ENCODE data around the gene TACC2.

TACC2 gene

DNA sequence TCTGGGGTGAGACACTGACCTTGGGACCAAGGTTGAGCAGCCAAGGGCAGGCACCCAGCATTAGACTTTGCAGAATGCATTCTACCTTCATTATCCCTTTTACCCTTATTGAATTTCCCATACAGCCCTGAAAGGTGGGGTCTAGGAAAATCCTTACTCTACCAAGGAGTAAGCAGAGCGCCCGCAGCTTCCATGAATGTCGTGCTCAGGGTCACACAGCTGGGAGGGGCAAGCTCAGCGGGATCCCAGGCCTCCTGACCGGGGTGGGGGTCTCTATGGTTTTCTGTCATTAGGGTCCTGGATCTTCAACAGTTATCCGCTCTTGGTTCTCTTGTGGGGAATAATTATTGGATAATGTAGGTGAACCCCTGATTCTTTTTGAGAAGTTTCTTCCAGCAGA lies 251.4 kb downstream of the TACC2 start:
- no peak for TF ChIP-seq ZNF274 (IDR thresholded peaks at IDR 0.05; ENCODE audit: low read depth, low read length)
- H3K4me3 ChIP-seq (ENCODE audit: low read length) = no peak overlapping the region

DNA sequence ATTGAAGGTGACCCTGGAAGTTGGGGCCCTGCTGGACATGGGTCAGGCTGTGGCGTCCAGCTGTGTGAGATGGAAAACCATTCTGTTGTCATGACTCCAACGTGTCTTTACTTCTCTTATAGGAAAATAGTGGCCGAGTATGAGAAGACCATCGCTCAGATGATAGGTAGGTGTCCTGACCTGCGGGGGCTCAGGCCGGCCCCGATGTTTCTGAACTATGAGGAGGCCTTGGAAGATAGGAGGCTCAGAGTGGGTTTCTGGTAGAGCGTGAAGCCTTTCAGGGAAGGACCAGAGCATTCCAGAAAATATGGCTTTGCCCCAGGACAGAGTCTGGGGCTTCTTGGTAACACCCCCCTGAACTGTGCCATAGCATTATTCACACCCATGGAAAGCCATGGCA lies 252.9 kb downstream of the TACC2 start:
- H3K4me3 ChIP-seq (ENCODE audit: low read length) = no peak overlapping the region
- no peak for TF ChIP-seq ZNF274 (IDR thresholded peaks at IDR 0.05; ENCODE audit: low read depth, low read length)

DNA sequence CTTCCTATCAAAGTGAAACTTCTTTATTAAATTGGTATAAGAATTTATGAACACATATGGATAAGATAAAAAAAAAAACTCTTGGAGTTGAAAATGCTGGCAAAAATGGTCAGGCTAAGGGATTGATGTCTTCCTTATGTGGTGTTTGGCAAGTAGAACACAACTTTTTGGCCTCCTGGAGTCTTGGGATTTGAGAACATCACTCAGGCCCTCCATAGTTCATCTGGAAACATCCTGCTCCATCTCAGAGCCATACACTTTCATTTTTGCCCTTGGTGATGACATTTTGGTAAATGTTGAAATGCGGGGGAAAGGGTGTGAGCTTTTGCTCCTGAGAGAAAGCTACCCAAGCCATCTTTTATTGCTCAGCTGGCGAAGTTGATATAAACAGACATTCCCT lies 254.6 kb downstream of the TACC2 start:
- H3K4me3 ChIP-seq (ENCODE audit: low read length) = no peak overlapping the region
- no peak for TF ChIP-seq ZNF274 (IDR thresholded peaks at IDR 0.05; ENCODE audit: low read depth, low read length)

DNA sequence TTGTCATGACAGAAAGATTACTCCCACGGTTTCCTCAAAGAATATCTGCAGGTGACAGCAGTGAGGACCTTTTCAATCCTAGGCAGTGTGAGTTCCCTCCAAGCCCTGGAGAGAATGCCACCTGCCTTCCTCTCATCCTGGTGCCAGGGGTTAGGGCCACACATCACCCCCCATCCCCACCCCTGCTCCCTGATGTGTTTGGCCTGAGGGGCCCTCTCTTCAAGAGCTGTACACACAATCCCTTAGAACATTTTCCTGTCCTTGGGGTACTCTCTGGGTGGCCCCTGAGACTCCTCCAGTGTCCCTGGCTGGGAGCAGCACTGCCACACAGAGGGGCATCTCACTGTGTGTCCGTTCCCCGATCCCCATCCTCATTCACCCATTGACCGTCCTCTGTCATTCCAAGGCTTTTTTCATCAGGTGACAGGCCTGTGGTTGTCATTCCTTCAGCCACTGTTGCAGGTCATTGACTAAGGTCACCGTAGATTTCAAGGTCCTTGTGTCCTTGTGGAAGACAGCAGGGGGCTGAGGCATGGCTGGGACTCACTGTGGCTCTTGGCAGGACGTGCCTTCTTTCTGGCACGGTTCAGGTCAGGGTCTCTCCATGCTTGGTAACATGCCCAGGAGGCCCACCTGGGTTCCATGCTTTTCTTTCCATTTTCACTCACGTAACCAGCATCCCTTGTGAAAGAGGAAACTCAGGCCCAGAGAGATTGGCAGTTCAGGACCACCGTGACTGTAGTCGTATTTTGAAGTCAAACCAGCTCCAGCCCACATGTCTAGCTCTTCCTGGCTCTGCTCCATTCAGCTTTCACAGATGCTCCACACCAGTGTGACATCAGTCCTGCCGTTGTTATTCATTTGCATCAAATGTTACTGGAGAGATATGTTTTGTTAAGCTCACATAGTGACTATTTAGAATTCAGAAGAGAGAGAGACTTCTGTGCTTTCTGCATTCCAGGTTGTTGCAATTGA lies 255.3 kb downstream of the TACC2 start:
- H3K4me3 ChIP-seq (ENCODE audit: low read length) = no peak overlapping the region
- TF ChIP-seq ZNF274 (IDR thresholded peaks at IDR 0.05; ENCODE audit: low read depth, low read length) = no peak

DNA sequence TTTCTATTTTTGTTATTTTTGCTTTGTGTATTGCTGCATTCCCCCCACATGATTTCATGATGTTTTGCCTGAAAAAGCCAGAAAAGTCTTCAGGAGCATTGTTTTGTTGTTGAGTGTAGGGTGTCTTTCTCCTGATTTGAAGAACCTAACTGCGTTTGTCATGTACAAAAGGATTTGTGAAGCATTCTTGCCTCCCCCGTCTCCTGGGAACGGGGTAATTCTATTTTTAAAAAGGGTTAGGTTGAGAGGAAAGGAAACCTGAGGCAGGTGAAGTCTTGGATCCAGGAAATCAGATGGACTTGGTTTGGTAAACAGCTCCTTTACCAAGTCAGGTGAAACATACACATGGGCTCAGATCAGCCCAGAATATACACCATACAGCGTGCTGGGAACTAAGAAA lies 256.2 kb downstream of the TACC2 start:
- TF ChIP-seq ZNF274 (IDR thresholded peaks at IDR 0.05; ENCODE audit: low read depth, low read length) = no peak
- H3K4me3 ChIP-seq (ENCODE audit: low read length) = no peak overlapping the region

DNA sequence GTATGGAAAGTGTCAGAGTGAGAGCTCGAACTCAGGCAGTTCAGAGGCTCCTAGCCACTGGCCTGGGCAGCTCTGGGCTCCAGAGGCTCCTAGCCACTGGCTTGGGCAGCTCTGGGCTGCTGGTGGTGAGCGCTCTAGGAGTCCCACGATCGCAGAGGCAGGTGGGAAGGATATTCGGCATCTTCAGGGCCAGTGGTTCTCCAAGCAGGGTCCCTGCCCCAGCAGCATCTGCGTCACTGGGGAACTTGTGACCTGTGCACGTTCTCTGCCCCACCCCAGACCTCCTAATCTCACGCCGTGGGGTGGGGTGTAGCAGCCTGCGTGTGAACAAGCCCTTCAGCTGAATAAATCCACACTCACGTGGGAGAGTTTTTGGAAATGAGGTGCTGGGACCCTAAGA lies 256.9 kb downstream of the TACC2 start:
- TF ChIP-seq ZNF274 (IDR thresholded peaks at IDR 0.05; ENCODE audit: low read depth, low read length) = no peak
- no peak overlapping the region for H3K4me3 ChIP-seq (ENCODE audit: low read length)

DNA sequence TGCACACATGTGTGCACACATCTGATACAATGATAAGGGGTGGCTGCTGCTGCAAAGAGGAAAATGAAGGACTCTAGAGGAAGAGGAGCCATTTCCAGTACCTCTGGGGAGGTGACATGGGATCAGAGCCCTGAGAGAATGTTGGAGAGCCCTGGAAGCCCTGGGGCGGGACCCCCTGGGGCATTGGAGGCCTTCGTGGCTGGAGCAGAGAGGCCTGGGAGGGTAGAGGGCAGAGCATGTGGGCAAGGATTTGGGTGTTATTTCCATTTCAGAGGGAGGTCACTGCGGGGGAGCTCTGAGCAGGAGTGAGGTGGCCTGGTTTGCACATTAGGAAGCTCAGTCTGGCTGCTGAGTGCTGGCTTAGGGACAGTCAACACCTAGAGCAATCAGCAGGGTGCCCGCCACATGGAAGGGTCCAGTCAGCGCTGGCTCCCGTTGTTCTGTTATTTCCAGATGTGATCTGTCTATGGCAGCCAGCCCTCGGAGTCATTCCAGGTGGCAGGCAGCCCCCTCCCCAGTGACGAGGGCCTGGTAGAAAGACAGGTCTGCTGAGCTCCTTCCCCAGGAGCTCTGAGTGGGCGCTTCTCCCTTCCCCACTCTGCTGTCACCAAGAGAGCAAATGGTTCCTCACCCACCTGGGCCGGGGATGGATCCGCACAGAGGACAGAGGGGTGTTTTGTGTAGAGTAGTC lies 258.0 kb downstream of the TACC2 start:
- no peak overlapping the region for H3K4me3 ChIP-seq (ENCODE audit: low read length)
- no peak for TF ChIP-seq ZNF274 (IDR thresholded peaks at IDR 0.05; ENCODE audit: low read depth, low read length)

DNA sequence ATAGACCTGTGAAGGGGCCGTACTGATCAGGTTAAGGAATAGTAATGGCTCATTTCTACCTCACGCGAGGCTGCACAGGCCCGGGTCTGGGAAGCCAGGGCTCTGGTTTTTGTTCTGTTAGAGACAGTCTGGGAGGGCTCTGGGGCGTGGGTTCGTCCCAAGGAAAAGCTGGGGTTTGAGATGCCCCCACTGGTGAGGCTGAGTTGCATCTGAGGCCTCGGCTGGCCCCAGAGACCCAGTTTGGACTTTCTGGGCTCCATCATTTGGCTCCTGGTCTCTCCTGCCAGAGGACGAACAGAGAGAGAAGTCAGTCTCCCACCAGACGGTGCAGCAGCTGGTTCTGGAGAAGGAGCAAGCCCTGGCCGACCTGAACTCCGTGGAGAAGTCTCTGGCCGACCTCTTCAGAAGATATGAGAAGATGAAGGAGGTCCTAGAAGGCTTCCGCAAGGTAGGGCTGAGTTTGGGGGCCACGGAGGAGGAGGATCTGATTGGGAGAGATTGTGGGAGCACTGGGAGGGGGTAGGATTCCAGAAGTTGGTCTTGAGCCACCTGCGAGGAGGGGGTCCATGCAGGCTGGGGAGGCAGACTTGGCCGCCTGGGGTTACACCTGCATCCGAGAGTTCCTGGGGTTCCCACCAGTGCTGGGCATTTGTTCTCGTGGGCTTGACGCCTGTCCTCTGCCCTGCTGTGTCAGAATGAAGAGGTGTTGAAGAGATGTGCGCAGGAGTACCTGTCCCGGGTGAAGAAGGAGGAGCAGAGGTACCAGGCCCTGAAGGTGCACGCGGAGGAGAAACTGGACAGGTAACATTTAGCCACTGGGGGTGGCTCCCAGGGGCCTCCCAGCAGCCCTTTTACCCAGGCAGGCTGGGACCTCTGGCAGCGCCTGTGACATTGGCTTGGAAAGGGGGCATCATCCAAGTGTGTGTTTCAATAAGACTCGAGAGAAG lies 259.7 kb downstream of the TACC2 start:
- no peak for TF ChIP-seq ZNF274 (IDR thresholded peaks at IDR 0.05; ENCODE audit: low read depth, low read length)
- no peak overlapping the region for H3K4me3 ChIP-seq (ENCODE audit: low read length)

DNA sequence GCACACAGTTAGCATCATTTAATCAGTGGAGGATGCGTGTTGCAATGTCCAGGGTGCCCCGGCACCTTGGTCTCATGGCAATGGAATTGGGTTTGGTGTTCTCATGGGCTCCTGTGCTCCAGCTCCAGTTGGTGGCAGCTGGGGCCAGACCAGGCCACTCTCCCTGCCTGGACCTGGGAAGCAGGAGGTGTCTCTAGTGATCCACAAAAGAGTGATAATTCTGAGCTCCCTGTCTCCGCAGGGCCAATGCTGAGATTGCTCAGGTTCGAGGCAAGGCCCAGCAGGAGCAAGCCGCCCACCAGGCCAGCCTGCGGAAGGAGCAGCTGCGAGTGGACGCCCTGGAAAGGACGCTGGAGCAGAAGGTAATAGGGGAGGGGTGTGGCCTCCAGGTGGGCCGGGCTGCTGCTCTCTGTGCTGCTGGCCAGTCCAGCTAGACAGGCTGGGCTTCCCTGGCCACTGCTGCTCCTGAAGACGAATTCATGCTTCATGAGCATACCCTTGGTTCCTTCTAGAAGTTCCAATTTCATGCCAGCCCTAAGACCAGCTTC lies 260.4 kb downstream of the TACC2 start:
- no peak for TF ChIP-seq ZNF274 (IDR thresholded peaks at IDR 0.05; ENCODE audit: low read depth, low read length)
- H3K4me3 ChIP-seq (ENCODE audit: low read length) = no peak overlapping the region

DNA sequence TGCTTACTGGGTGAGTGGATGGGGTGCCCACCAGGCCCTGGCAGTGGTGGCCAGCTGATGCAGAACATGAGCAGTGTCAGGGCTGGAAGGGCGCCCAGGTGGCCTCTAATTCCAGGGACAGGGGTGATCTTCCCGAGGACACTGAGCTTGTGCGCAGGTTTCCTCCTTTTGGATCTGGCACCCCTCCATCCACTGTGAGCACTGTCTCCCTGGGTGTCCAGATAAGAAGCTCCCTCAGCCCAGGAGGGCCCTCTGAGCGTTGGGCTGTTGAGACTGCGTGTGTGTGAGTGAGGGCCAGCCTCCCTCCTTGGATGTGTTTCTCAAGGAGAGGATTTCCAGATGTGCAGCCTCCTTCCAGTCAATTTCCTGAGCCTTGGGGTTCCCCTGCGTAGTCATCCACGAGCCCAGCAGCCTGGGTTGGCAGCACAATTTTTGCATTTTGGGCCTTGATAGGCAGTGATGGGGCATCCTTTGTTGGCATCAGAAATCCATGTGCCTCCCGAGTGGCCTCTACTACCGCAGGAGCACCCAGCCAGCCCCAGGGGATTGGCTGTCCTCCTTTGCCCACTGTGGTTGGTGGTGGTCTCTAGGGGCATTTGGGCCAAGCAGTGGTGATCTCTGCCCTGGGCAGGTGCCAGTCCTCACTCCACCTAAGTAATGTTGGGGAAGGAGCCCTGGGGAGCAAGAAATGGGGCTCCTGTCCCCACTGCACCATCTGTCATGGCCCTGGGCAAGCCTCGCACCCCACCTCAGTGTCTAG lies 261.2 kb downstream of the TACC2 start:
- TF ChIP-seq ZNF274 (IDR thresholded peaks at IDR 0.05; ENCODE audit: low read depth, low read length) = no peak

DNA sequence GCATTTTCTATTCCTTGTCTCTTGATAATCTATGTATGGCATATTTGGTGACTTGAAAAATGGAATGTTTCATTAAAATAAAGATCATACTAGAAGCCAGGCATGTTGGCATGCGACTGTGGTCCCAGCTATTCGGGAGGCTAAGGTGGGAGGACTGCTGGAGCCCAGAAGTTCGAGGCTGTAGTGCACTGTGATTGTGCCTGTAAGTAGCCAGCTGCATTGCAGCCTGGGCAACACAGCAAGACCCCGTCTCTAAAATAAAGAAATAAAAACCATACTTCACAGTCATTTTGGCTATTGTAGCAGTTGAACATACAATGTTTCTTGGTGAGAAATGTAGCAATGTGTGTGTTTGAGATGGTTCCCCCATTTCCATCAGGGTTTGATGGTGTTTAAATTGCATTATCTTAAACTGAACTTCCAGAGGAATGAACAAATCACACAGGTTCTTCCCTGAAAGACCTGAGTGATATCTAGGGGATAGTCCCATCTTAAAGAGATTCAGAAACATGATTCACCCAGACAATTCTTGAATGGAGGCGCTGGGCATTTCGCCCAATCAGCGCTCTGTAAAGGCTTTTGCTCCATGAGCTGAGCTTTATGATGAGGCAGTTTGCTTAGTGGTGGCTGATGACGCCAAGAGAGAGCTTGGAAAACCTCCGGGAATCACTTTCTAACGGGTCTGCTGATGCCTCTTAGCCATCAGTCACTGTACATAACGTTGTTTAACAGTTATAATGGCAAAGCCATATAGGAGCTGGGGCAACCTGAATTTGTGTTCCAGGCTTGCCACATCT lies 262.7 kb downstream of the TACC2 start:
- no peak overlapping the region for H3K4me3 ChIP-seq (ENCODE audit: low read length)
- no peak for TF ChIP-seq ZNF274 (IDR thresholded peaks at IDR 0.05; ENCODE audit: low read depth, low read length)

More for the DNA sequence above, 261.2 kb downstream of the TACC2 start:
- no peak overlapping the region for H3K4me3 ChIP-seq (ENCODE audit: low read length)

DNA sequence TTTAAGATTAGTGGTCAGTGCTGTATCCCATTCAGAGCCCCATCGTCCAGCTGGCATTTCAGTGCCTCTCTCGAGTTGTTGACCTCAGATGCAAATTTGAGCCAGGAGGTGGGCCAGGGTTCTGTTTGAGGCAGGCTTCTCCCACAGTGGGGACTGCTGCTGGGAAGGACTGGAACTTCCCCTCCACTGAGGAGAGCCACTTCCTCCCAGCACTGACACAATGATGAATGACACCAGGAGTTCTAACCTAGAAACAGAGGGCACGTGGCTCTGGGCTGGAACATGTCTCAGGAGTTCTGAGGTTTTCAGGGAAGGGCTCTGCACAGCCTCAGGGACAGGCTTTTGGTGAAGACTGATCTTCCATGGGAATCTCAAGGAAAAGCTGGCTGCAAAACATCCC lies 263.8 kb downstream of the TACC2 start:
- no peak overlapping the region for H3K4me3 ChIP-seq (ENCODE audit: low read length)
- no peak for TF ChIP-seq ZNF274 (IDR thresholded peaks at IDR 0.05; ENCODE audit: low read depth, low read length)

Measured in GM08714 (cell line).